Activated T-cell treated with anti-CD3 and anti-CD28 coated beads for 24 hours (primary cell): Measurements from ENCODE around the gene MYO3A.

ENCODE experiments used
- DNase-seq: peaks from one replicate; pipeline ENCODE4 v3.0.0-alpha.2; 2020; ENCODE audit warnings: low read depth

The MYO3A gene

GRCh38 chr10:26215935-26216584, 282.0 kb downstream of the MYO3A start:
- peak; percentile 15 for DNase-seq

- no peak for DNase-seq
These were observed 282.8 kb downstream of the MYO3A start, which contains the start of gene GAD2 for GRCh38 chr10:26216585-26217395. TSS of gene GAD2 (plus strand) at chr10:26216774. CDS start at chr10:26216810, 36 bp downstream.

- DNase-seq, result no peak
These were observed 283.5 kb downstream of the MYO3A start for GRCh38 chr10:26217396-26218086.

- DNase-seq, result no peak
These were observed 285.6 kb downstream of the MYO3A start for GRCh38 chr10:26219676-26220075.

GRCh38 chr10:26220901-26221300, 286.9 kb downstream of the MYO3A start:
- DNase-seq, result no peak

GRCh38 chr10:26221541-26221940, 287.5 kb downstream of the MYO3A start:
- no peak for DNase-seq

GRCh38 chr10:26222563-26222962, 288.5 kb downstream of the MYO3A start:
- DNase-seq, result no peak

GRCh38 chr10:26225322-26225721, 291.3 kb downstream of the MYO3A start:
- DNase-seq, result no peak

- DNase-seq, result no peak
These were observed 293.8 kb downstream of the MYO3A start for GRCh38 chr10:26227786-26228185.

GRCh38 chr10:26232174-26232573, 298.1 kb downstream of the MYO3A start:
- DNase-seq, result no peak

GRCh38 chr10:26235761-26236160, 301.7 kb downstream of the MYO3A start:
- DNase-seq, result no peak

- DNase-seq, result no peak
These were observed 304.3 kb downstream of the MYO3A start for GRCh38 chr10:26238378-26238777.

GRCh38 chr10:26242706-26243350, 308.8 kb downstream of the MYO3A start:
- no peak for DNase-seq

GRCh38 chr10:26243351-26243720, 309.3 kb downstream of the MYO3A start:
- no peak for DNase-seq

GRCh38 chr10:26249681-26250080, 315.7 kb downstream of the MYO3A start:
- DNase-seq, result no peak

- no peak for DNase-seq
These were observed 317.9 kb downstream of the MYO3A start for GRCh38 chr10:26251925-26252324.

GRCh38 chr10:26254616-26255015, 320.6 kb downstream of the MYO3A start:
- DNase-seq, result no peak

- DNase-seq, result no peak
These were observed 325.3 kb downstream of the MYO3A start for GRCh38 chr10:26259341-26259740.
